AG04450 (cell line): ENCODE data around the gene GTF2H4. TPM values are rescaled to one million over a fixed set of nuclear protein-coding genes. Genes with fewer than 3 reads are reported as not detected.

Experiments
- CTCF ChIA-PET: fragments of 300-600, 350-600 bp; formaldehyde crosslinking; extraction: SDS; loops from one replicate; lab custom pipeline; 2022; ENCODE audit warnings: antibody characterized with exemption, inconsistent platforms; lab: Charles Lee
- POLR2A ChIA-PET: fragments of 350-600 bp; formaldehyde crosslinking; extraction: SDS; loops from one replicate; lab custom pipeline; 2021; ENCODE audit warnings: antibody characterized with exemption, inconsistent platforms; lab: Yijun Ruan, JAX
- DNase-seq: peaks from one replicate; pipeline ENCODE4 v3.0.0-alpha.2; 2011; ENCODE audit warnings: low read depth, low spot score
- H3K27ac ChIP-seq: one replicate; pipeline ENCODE4 v1.5.1; 2012; ENCODE audit warnings: low read depth, low read length, control low read depth
- H3K27me3 ChIP-seq: one replicate; pipeline ENCODE4 v1.6.0; 2012; ENCODE audit warnings: low read length; ENCODE audit not compliant: control insufficient read depth, insufficient read depth
- H3K4me3 ChIP-seq: 2 replicates; pipeline ENCODE4 v1.5.1; 2011; ENCODE audit warnings: mild to moderate bottlenecking, low read depth, low read length, control low read depth
- H3K9me3 ChIP-seq: 2 replicates; pipeline ENCODE4 v1.5.1; 2012; ENCODE audit warnings: low read length; ENCODE audit not compliant: control insufficient read depth, insufficient read depth
- polyA plus RNA-seq: library from polyadenylated mRNA; depleted of rRNA; stranded (reverse); fragments of >200 nt; gene quantifications from 2 replicates; pipeline ENCODE4 v1.2.3, GENCODE V29; 2011
- TF ChIP-seq, protein P1 (sequence below): IDR thresholded peaks from 2 replicates; pipeline ENCODE4 v1.5.1; 2011; ENCODE audit warnings: low read depth, low read length, control low read depth, inconsistent platforms

The GTF2H4 gene
- polyA plus RNA-seq, 1 experiment: 31.9 TPM

DNA sequence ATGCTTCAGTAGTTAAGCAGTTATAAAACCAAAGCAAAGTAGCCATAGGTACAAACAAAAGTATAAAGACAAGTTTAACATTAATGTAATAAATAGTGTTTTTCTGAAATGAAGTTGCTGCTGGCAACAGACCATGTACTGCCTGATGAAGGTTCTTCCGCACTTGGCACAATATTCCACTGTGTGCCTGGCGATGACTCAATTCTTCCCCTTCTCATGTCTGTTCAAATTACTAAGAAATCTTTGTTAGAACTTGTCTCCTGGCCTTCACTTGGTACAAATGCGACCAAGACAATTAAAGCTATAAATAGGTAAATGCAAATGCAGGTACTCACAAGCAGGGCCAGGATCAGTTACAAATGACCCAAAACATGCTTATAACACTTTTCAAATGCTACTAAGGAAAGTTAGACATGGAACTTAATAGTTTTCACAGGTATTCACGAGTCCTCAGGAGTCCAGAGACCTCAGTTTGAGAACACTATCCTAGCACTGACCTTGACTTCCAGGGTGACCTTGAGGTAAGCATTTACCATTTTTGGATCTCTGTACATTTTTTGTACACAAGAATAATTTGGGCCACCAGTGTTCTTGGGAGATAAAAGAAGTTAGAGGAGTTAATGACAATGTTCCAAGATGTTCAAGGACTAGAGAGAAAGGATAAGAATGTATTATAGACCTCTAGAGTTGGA, 31.8 kb upstream of the GTF2H4 start:
- no peak overlapping the region for H3K4me3 ChIP-seq
- H3K9me3 ChIP-seq: peaks cover 7% of the 10 kb centered on the region
- ChIA-PET CTCF (interaction anchor here (1.2 to 4.6 kb wide), 6 partner anchors 33 to 57 kb away, joined by 5 to 50 read pairs (median 8); partner anchors contain the start of gene VARS2), POLR2A (no interaction called here)
- TF ChIP-seq, protein P1, sequence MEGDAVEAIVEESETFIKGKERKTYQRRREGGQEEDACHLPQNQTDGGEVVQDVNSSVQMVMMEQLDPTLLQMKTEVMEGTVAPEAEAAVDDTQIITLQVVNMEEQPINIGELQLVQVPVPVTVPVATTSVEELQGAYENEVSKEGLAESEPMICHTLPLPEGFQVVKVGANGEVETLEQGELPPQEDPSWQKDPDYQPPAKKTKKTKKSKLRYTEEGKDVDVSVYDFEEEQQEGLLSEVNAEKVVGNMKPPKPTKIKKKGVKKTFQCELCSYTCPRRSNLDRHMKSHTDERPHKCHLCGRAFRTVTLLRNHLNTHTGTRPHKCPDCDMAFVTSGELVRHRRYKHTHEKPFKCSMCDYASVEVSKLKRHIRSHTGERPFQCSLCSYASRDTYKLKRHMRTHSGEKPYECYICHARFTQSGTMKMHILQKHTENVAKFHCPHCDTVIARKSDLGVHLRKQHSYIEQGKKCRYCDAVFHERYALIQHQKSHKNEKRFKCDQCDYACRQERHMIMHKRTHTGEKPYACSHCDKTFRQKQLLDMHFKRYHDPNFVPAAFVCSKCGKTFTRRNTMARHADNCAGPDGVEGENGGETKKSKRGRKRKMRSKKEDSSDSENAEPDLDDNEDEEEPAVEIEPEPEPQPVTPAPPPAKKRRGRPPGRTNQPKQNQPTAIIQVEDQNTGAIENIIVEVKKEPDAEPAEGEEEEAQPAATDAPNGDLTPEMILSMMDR: no peak
- DNase-seq: no peak
- H3K27me3 ChIP-seq: no peaks in the 10 kb centered on the region
- H3K27ac ChIP-seq: no peak overlapping the region

DNA sequence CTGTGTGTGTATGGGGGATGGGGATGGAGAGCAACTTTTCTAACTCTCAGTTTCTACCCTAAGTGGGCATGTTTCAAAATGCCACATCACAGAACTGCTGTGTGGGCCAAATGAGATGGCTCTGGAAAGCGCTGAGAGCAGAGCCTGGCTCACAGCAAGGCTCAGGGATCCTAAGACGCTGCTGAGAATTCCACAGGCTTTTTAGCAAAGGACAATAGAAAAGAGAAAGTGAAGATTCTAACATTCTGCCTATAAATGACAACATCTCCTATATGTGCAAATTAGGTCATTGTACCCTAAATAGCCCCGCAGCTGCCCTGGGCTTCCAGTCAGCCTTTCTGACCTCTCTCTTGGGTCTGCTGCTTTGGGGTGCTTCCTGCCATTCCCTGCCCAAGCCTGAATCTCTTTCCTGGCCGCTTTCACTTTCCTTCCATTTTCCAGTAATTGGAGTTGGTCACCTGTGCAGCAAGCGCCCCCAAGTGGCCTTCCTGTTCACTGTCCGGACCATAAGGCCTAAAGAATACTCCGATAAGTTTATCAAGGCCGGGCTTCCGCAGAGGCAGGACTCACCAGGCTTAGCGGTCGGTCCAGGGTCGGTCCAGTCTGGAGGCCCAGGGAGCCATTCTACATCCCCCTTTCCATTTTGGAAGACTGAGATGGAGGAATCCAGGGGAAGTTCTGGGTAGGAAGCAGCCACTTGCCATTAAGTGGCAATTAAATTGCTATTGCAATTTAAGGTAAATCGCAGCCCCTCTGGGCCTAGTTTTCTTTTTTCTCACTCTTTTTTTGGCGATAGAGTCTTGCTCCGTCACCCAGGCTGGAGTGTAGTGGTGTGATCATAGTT, 30.4 kb upstream of the GTF2H4 start:
- Histone ChIP-seq H3K9me3 (no peaks in the 10 kb centered on the region; the same call in none of the 2 replicates), H3K4me3 (peak overlapping the region; percentile 47), H3K27ac (peak overlapping the region; percentile 34), H3K27me3 (no peaks in the 10 kb centered on the region)
- POLR2A ChIA-PET: interaction anchor here (1.1 kb wide), 1 partner anchor 36 kb away, joined by 4 read pairs; the partner anchor contains the start of gene VARS2
- peak; percentile 71 for DNase-seq
- TF ChIP-seq, protein P1: peak; percentile 95
- CTCF ChIA-PET: interaction anchor here (0.5 to 4.6 kb wide), 16 partner anchors 10 to 210 kb away, joined by 3 to 50 read pairs (median 4); partner anchors contain the start of gene VARS2

DNA sequence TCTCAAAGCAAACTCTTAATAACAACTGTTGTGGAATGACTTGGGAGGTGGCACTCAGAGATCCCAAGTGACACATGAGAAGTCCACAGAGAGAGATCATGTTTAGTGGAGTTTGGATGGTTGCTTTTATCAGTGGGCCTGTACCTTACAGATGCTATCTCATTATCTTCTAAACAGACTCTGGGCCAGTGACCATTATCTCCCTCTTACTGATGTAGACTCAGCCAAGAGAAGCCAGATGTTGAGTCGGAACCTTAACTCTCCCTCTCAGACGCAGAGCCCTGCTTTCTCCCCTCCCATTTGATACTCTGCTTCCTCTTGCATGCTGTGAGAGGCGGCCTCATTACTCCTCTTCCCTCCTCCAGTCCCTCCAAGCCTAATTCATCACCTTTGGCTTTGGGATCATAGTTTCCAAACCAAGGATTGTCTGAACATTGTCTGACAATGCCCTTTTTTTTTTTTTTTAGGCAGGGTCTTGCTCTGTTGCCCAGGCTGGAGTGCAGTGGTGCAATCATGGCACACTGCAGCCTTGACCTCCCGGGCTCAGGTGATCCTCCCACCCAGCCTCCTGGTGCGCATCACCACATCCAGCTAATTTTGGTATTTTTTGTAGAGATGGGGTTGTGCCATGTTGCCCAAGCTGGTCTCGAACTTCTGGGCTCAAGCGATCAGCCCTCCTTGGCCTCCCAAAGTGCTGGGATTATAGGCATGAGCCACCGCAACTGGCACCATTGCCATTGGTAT, 28.2 kb upstream of the GTF2H4 start:
- no peaks in the 10 kb centered on the region for H3K27me3 ChIP-seq
- ChIA-PET POLR2A (no interaction called here), CTCF (interaction anchor here (1.2 to 3.1 kb wide), 5 partner anchors 58 to 201 kb away, joined by 3 to 10 read pairs (median 5); no protein-coding TSS in a partner anchor)
- TF ChIP-seq, protein P1: no peak
- no peak overlapping the region for H3K27ac ChIP-seq
- H3K9me3 ChIP-seq: no peaks in the 10 kb centered on the region; the same call in 1 of the 2 replicates
- H3K4me3 ChIP-seq: no peak overlapping the region
- no peak for DNase-seq

DNA sequence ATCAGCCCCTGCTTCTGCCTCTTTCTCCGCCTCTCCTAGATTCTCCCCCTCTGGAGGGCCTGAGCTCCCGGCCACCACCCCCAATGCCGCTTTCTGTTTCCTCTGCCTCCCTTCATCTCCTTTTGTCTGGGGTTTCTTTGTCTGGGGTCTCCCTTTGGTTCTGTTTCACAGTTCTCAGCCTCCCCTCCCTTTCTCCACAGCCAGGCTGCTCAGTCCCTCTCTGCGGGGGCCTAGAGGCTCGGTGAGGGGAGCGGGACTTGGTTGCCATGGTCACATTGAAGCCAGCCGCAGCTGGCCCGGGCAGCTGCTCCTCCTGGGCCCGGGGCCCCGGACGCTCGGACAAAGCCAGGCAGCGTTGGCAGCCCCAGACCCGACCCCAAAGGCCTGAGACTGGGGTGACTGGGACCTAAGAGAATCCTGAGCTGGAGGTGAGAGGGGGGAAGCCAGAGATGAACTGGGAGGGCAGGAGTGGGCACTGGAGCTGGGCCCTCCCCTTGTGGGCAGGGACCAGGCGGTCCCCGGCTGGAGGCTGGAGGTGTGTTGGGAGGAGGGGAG, 27.2 kb upstream of the GTF2H4 start:
- ChIA-PET CTCF (interaction anchor here (0.5 to 3.6 kb wide), 7 partner anchors 52 to 206 kb away, joined by 3 to 19 read pairs (median 4); no protein-coding TSS in a partner anchor), POLR2A (no interaction called here)
- no peaks in the 10 kb centered on the region for H3K27me3 ChIP-seq
- TF ChIP-seq, protein P1: no peak
- H3K4me3 ChIP-seq: no peak overlapping the region
- H3K27ac ChIP-seq: peak overlapping the region; percentile 39
- no peak for DNase-seq
- no peaks in the 10 kb centered on the region; the same call in 1 of the 2 replicates for H3K9me3 ChIP-seq
